HG02610 (cell line): ENCODE results near the gene KIFAP3.
"Not testable (repeated sequence)": the region's sequence is repeated elsewhere in the genome, so short reads cannot be mapped to it uniquely, and the experiment has no call there.

ENCODE experiments used
- ATAC-seq: cut with Tn5 transposase; IDR thresholded peaks from one replicate; pipeline ENCODE4 v1.9.1; 2021; ENCODE audit warnings: mild to moderate bottlenecking, moderate library complexity; ENCODE audit not compliant: unreplicated experiment

The KIFAP3 gene

DNA sequence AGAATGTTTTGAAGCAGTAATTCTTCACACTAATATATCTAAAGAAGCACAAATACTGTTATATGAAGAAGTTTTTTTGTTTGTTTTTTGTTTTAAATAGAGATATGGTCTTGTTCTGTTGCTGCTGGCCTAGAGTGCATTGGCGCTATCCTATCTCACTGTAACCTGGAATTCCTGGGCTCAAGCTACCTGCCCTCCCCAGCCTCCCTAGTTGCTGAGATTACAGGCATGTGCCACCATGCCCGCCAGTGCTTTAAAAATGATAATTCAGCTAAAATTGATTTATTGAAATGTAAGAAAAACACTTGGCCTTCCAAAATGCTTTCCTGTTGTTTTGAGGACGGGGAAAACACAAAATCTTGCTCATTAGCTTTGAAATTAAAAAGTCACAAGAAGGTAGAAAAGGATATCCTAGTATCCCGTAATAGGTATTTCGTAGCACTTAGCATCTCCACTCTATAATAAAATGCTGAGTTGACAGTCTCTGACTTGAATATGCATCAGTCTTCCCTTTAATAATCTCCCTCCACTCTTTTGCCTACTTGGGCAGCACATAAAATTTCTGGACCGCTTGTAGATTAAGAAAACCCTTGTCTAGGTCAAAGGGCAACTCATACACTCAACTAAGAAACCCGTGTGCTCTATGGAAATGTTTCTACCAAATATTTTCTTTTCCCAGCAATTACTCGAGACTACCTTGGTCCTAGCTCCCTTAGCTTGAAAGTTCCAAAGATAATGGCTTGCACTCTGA lies 182.1 kb downstream of the KIFAP3 start:
- no peak for ATAC-seq

DNA sequence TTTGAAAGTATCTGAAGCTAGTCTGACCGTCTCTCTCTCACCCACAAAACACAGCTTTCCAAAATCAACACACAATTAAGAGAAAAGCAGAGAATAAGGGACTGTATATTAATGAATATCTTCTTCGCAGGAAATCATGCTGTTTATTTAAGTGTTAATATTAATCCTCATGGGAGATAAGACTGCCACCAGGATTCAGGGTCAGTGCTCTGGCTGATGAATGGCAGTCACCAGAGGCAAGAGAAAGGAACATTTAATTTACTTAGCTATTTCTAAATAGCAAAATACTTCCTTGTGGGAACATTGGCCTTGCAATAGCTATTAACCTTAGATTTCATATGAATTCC lies 183.0 kb downstream of the KIFAP3 start:
- no peak for ATAC-seq

DNA sequence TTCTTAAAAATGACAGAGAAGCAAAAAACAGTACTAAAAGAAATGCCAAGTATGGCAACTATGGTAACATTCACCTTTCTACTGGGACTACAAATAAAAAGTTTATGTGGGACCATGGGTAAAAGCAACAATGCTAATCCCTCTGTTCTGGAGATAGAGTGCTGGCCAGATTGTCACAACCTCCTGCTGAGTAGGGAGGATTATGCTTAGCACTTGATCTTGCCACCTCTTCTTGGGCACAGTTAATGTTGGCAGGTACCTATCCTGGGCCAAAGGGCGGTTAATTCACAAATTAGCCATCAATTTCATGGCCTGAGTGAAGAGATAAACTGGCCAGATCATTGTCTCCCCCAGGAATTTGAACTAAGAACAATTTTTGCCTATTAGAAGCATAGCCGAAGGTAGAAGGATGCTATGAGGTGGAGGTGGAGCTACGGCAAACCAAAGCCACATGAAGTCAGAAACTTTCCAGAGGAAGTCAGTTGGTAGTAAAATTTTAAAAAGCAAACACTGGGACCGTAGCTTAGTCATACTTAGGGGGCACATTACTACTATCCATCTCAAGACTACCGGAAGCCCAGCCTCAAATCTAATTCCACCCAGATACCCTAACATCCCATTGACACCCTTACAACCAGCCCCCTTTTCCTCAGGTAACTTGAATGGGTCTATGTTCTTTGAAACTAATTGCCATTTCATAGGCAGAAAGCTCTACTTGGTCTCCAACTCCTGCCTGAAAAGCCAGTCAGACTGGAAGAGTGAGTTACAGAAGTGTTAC lies 183.5 kb downstream of the KIFAP3 start:
- peak; percentile 41 for ATAC-seq

DNA sequence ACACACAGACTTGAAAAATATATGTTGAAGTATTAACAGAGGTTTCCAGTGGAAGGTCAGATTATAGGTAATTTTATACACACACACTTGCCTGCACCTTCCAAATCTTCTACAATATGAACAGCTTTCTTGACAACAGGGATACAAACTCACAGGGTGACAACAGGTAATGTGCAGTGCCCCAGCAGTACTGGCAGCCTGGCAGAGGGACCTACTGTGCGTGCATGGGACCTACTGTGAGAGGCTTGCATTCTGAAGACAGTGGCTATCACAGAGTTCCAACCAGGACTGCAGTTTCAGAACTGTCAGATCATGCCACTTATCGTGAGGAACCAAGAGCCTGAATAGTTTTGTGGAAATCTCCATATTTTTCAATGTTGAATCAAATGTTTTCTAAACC lies 184.6 kb downstream of the KIFAP3 start:
- no peak for ATAC-seq

DNA sequence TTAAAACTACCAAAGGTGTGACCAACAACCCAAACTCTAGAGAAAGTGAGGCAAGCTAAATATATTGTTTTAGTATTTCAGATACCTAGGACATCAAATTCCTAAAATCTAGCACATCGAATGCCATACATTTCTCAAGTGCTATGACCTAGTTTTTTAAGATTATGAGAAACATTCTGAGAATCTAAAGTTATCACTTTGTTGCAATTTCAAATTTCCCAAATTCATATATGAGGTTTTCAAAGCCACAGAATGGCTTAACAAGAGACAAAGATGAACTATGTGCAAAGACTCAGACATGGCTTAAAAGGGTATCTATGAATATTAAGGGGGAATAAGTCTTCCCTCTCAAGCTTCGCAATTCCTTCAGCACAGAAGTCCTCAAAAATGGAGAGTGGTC lies 187.6 kb downstream of the KIFAP3 start:
- no peak for ATAC-seq

DNA sequence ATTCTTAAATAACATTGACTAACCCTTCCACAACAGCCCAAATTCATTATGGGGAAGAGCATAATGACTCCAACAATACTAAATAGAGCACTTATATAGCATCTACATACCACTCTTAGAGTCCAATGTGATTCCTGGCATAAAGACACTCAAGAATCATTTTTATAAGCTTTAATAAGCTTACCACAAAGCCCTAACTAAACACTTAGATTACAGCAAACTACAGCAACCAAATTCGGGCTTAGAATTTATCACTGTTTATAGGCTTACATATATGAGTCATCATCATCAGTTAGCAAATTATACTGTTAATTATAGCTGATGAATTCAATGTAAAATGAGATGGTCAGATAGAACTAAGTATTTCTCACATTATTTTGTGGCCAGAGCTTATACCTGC lies 188.1 kb downstream of the KIFAP3 start:
- no peak for ATAC-seq

DNA sequence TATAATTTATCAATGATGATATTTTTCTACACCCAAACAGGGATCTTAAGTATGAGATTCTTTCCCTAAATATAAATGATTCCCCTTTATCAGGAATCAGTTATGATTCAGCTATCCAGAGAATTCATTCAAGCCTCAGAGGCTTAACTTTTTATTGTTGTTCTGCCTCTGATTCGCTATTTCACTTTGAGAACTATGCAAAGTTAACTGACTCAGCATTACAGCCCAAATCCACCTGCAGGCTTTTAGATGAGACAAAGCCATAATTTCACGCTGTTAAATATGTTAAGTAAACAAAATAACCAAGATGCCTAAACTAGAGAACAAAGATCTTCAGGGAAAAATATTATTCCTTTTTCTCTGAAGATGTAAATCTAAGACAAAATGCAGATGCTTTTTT lies 189.3 kb downstream of the KIFAP3 start:
- no peak for ATAC-seq

DNA sequence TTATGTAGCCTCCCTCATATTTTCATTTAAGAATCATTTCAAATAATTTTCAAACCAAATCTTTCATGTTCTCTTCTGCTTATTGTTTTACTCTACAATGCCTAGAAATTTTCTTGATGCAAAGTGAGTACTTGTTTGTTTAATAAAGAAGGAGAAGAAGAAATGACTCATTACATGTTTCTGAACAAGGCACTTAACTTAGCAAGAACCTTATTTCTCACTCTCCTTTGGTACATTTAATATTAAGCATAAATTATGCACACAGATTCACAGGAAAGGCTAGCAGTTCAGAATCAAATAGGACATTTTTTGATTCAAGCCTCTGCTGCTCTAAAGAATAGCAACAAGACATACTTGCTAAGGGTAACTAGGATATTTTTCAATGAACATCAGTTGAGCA lies 189.9 kb downstream of the KIFAP3 start:
- ATAC-seq, result no peak

DNA sequence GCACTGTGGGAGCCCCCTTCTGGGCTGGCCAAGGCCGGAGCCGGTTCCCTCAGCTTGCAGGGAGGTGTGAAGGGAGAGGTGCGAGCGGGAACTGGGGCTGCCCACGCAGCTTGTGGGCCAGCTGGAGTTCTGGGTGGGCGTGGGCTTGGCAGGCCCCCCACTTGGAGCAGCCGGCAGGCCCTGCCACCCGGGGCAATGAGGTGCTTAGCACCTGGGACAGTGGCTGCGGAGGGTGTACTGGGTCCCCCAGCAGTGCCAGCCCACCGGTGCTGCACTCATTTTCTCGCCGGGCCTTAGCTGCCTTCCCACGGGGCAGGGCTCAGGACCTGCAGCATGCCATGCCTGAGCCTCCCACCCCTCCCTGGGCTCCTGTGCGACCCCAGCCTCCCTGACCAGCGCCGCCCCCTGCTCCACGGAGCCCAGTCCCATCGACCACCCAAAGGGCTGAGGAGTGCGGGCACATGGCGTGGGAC lies 192.4 kb downstream of the KIFAP3 start:
- no peak for ATAC-seq

DNA sequence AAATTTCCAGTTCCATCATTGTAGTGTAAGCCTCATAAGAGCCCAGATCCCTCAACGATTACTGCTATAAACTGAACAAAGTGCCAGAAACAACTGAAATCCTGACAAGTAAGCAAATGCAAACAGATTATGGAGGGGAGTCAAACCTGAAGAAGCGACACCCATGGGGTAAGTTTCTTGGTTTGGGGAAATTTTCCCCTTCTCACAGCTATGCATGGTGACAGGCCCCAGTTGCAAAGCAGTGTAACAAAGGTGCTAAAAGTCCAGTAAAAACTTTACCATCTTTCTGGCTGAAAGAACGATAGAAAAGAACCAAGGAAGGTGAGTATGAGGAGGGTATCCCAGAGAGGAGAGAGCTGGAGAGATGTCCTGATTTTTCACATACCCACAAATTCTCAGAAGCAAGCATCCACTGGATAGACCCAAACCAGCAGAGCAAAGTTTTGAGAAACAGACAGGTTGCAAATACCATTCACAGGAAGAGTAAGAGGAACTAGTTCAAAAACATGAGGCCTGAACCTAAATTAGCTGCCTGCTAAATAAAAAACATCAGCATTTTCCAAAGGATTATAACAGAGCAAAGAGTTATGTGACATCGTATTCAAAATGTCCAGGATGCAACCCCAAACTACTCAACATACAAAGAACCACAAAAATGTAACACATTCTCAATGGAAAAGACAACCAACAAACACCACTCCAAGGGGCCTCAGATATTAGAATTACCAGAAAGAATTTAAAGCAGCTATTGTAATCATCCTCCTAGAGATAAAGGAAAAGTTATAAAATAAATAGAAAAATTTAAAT lies 195.3 kb downstream of the KIFAP3 start:
- ATAC-seq, result peak; percentile 58

DNA sequence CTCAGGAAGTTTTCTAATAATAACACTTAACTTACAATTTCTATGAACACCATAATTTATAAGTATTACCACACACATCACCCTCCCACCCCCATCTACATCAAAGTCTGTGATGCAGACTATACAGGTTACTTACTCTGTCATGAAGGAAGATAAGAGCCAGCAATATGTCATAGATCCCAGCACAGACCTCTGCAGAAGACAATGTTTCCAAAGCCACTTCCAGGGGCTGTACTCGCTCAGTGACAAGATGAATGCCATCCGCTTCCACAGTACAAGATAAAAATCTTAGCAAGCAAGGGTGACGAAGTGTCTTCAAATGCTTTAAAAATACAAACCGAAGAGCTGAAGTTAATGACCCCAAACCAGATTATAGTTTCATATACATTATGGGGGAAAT lies 196.0 kb downstream of the KIFAP3 start:
- ATAC-seq, result no peak

DNA sequence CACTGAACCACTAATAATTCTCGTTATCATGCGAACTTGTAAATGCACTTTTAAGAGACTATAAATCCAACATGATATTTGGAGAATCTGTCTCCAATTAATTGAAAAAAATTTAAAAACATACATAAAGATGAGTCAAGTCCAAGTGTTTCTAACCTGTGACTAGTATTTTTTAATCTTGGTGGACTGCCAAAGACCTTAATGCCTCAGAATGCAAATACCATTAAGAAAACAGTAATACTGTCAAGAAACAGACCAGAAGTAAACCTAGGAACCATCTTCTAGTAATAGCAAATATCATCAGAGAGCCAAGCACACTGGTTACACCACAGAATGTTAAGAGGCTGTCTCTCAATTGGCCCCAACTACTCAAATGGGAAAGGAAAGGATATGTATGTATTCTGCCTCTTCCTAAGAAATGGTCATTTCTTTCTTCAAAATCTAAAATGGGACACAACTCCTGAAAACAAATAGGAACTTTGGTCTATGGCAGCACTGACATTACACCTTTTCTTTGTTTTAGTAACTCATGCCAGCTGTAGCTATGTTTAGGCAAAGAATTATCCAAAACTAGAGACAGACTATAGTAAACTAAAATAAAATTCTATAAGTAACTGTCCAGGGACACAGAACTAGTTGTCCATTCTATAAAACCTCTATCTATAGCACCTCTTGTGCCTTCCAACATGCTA lies 196.5 kb downstream of the KIFAP3 start:
- ATAC-seq, result no peak

DNA sequence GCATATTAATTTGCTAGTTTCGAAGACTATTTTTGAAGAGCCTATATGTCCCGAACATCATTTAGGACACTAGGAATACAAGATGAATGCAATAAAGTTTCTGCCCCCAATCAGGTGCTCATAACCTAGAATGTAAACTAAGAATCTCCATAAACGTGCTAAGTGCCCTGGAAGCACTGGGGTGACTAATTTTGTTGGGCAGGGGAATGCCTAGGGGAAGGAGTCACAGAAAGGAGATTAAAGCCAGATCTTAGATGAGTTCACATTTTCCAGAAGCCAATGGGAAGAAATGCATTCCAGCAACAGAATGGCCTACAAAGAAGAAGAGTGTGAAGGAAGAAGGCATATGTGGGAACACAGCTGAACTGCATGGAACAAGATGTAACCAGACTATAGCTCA lies 200.3 kb downstream of the KIFAP3 start:
- ATAC-seq, result no peak

DNA sequence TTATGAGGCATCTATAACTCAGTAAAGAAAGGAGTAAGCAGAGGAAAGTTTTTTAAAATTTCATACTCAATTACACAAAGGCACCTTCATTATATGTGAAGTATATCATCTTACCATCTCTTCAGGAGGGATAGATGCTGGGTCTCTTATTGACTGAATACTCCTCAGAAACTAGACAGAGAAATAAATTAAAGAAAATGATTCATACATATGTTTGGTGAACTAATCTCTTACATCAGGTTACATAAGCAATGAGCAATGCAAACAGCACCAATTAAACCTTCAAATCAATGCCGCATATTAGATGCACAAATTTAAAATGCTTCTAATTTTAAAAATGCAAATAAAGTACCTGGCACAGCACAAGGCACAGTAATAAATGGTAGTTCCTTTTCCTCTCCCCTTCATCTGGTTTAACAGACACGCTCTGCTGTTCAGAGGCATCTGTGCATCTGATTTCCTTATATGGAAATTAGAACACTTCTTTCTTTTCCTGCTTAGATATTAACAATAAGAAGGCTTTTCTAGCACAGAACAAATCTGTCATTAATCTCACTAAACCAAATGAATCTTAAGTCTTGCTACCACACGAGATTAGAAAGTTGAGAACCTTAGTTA lies 200.8 kb downstream of the KIFAP3 start:
- no peak for ATAC-seq

DNA sequence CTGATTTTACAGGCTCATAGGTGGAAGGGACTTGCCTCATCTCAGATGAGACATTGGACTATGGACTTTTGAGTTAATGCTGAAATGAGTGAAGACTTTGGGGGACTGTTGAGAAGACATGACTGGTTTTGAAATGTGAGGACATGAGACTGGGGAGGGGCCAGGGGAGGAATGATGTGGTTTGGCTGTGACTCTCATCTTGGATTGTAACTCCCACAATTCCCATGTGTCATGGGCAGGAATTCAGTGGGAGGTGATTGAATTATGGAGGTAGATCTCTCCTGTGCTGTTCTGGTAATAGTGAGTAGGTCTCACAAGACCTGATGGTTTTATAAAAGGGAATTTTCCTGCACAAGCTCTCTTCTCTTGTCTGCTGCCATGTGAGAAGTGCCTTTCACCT lies 201.6 kb downstream of the KIFAP3 start:
- ATAC-seq, result no peak

DNA sequence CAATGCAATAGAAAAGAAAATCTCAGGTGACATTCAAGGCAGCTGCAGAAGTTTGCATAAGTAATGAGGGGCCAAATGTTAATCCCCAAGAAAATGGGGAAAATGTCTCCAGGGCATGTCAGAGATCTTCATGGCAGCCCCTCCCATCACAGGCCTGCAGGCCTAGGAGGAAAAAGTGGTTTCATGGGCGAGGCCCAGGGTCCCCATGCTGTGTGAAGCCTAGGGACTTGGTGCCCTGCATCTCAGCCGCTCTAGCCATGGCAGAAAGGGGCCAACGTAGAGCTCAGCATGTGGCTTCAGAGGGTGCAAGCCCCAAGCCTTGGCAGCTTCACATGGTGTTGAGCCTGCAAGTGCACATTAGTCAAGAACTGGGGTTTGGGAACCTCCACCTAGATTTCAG lies 202.5 kb downstream of the KIFAP3 start:
- not testable (repeated sequence) for ATAC-seq
